ENCODE measurements around the gene TBL1X. TPM values are rescaled to one million over a fixed set of nuclear protein-coding genes. Genes with fewer than 3 reads are reported as not detected.

Gene TBL1X
- total and polyA plus RNA-seq, 4 donors, result 2.3 to 21.7 (median 13.3) TPM

GRCh38 chrX:9466124-9466495 lies 1.3 kb downstream of the TBL1X start:
- H3K27ac ChIP-seq (ENCODE audit: low read depth in 1 of 2, low read length in 1 of 2), result no peak overlapping the region
- peak overlapping the region; percentile 63 for H3K4me3 ChIP-seq
- TF ChIP-seq CTCF (IDR thresholded peaks at IDR 0.05; ENCODE audit: control extremely low read depth, extremely low read depth), result no peak
- no peak for ATAC-seq (ENCODE audit: insufficient read depth, low FRiP score)
- H3K9ac ChIP-seq (ENCODE audit: insufficient read depth in 1 of 2, low read length in 2 of 2), result no peak overlapping the region
- H3K36me3 ChIP-seq (ENCODE audit: control insufficient read depth in 4 of 4, insufficient read depth in 4 of 4, low read length in 4 of 4), result no peaks in the 10 kb centered on the region
- peaks cover 6 to 27% (median 16%) of the 10 kb centered on the region in 3 donors for H3K27me3 ChIP-seq (ENCODE audit: control insufficient read depth in 3 of 3, insufficient read depth in 3 of 3, low read length in 2 of 3)
- H3K4me1 ChIP-seq (ENCODE audit: control insufficient read depth in 5 of 5, insufficient read depth in 5 of 5, low read length in 5 of 5), result peaks cover 0 to 29% (median 8%) of the 10 kb centered on the region in 5 donors
- peak; percentile 38 to 54 (median 44) for DNase-seq
- WGBS, 2 donors, result 1 to 5% methylated on average over 23 to 31 of the region's 31 CpGs
- no peaks in the 10 kb centered on the region for H3K9me3 ChIP-seq (ENCODE audit: control insufficient read depth in 4 of 4, insufficient read depth in 3 of 4, low read length in 3 of 4)

GRCh38 chrX:9466736-9467135 lies 1.9 kb downstream of the TBL1X start:
- WGBS, 2 donors, result 29 to 35% methylated on average over 6 of the region's 6 CpGs
- ATAC-seq (ENCODE audit: insufficient read depth, low FRiP score), result no peak
- H3K4me1 ChIP-seq (ENCODE audit: control insufficient read depth in 5 of 5, insufficient read depth in 5 of 5, low read length in 5 of 5), result peaks cover 0 to 34% (median 8%) of the 10 kb centered on the region in 5 donors

GRCh38 chrX:9467146-9467545 lies 2.3 kb downstream of the TBL1X start:
- ATAC-seq (ENCODE audit: insufficient read depth, low FRiP score), result no peak
- H3K9me3 ChIP-seq (ENCODE audit: control insufficient read depth in 4 of 4, insufficient read depth in 3 of 4, low read length in 3 of 4), result no peaks in the 10 kb centered on the region
- DNase-seq, result no peak
- H3K4me3 ChIP-seq, result no peak overlapping the region
- TF ChIP-seq CTCF (IDR thresholded peaks at IDR 0.05; ENCODE audit: control extremely low read depth, extremely low read depth), result no peak
- no peak overlapping the region for H3K9ac ChIP-seq (ENCODE audit: insufficient read depth in 1 of 2, low read length in 2 of 2)
- WGBS, 2 donors, result 50 to 93% methylated on average over 11 of the region's 11 CpGs
- peaks cover 0 to 33% (median 7%) of the 10 kb centered on the region in 5 donors for H3K4me1 ChIP-seq (ENCODE audit: control insufficient read depth in 5 of 5, insufficient read depth in 5 of 5, low read length in 5 of 5)
- H3K27ac ChIP-seq (ENCODE audit: low read depth in 1 of 2, low read length in 1 of 2), result no peak overlapping the region
- H3K36me3 ChIP-seq (ENCODE audit: control insufficient read depth in 4 of 4, insufficient read depth in 4 of 4, low read length in 4 of 4), result no peaks in the 10 kb centered on the region
- peaks cover 6 to 29% (median 15%) of the 10 kb centered on the region in 3 donors for H3K27me3 ChIP-seq (ENCODE audit: control insufficient read depth in 3 of 3, insufficient read depth in 3 of 3, low read length in 2 of 3)

More at GRCh38 chrX:9466736-9467135, 1.9 kb downstream of the TBL1X start:
- no peak for DNase-seq
- H3K36me3 ChIP-seq (ENCODE audit: control insufficient read depth in 4 of 4, insufficient read depth in 4 of 4, low read length in 4 of 4), result no peaks in the 10 kb centered on the region
- no peak overlapping the region for H3K4me3 ChIP-seq
- no peak overlapping the region for H3K9ac ChIP-seq (ENCODE audit: insufficient read depth in 1 of 2, low read length in 2 of 2)
- TF ChIP-seq CTCF (IDR thresholded peaks at IDR 0.05; ENCODE audit: control extremely low read depth, extremely low read depth), result no peak
- H3K9me3 ChIP-seq (ENCODE audit: control insufficient read depth in 4 of 4, insufficient read depth in 3 of 4, low read length in 3 of 4), result no peaks in the 10 kb centered on the region
- no peak overlapping the region for H3K27ac ChIP-seq (ENCODE audit: low read depth in 1 of 2, low read length in 1 of 2)
- peaks cover 6 to 28% (median 16%) of the 10 kb centered on the region in 3 donors for H3K27me3 ChIP-seq (ENCODE audit: control insufficient read depth in 3 of 3, insufficient read depth in 3 of 3, low read length in 2 of 3)

- Histone ChIP-seq H3K27ac (ENCODE audit: low read depth in 1 of 2, low read length in 1 of 2) (no peak overlapping the region), H3K4me1 (ENCODE audit: control insufficient read depth in 5 of 5, insufficient read depth in 5 of 5, low read length in 5 of 5) (peaks cover 0 to 28% (median 4%) of the 10 kb centered on the region in 5 donors), H3K9me3 (ENCODE audit: control insufficient read depth in 4 of 4, insufficient read depth in 3 of 4, low read length in 3 of 4) (no peaks in the 10 kb centered on the region), H3K9ac (ENCODE audit: insufficient read depth in 1 of 2, low read length in 2 of 2) (no peak overlapping the region), H3K4me3 (no peak overlapping the region), H3K27me3 (ENCODE audit: control insufficient read depth in 3 of 3, insufficient read depth in 3 of 3, low read length in 2 of 3) (peaks cover 6 to 25% (median 10%) of the 10 kb centered on the region in 3 donors), H3K36me3 (ENCODE audit: control insufficient read depth in 4 of 4, insufficient read depth in 4 of 4, low read length in 4 of 4) (no peaks in the 10 kb centered on the region)
- DNase-seq, result no peak
- no peak for ATAC-seq (ENCODE audit: insufficient read depth, low FRiP score)
- 49 to 93% methylated on average over 11 of the region's 11 CpGs for WGBS, 2 donors
- TF ChIP-seq CTCF (IDR thresholded peaks at IDR 0.05; ENCODE audit: control extremely low read depth, extremely low read depth), result no peak
Observed at GRCh38 chrX:9467751-9468150, 2.9 kb downstream of the TBL1X start.
